ENCODE measurements around the gene JAZF1.
"Not testable (repeated sequence)": the region's sequence is repeated elsewhere in the genome, so short reads cannot be mapped to it uniquely, and the experiment has no call there.

The JAZF1 gene

GRCh38 chr7:27925573-27926201, 254.9 kb downstream of the JAZF1 start:
- DNase-seq: no peak

GRCh38 chr7:27923642-27923980, 257.0 kb downstream of the JAZF1 start:
- DNase-seq: no peak

- DNase-seq: peak; percentile 26 to 60
Measured at GRCh38 chr7:27922907-27923641, 257.5 kb downstream of the JAZF1 start.

GRCh38 chr7:27922389-27922788, 258.2 kb downstream of the JAZF1 start:
- DNase-seq: not testable (repeated sequence)

- DNase-seq: peak; percentile 74 to 91
Measured at GRCh38 chr7:27921081-27921836, 259.3 kb downstream of the JAZF1 start.

GRCh38 chr7:27920281-27920946, 260.2 kb downstream of the JAZF1 start:
- DNase-seq: no peak

GRCh38 chr7:27918503-27918902, 262.1 kb downstream of the JAZF1 start:
- DNase-seq: no peak

GRCh38 chr7:27917774-27918314, 262.8 kb downstream of the JAZF1 start:
- no peak for DNase-seq

- DNase-seq: no peak
Measured at GRCh38 chr7:27917119-27917518, 263.5 kb downstream of the JAZF1 start.

GRCh38 chr7:27916372-27916771, 264.2 kb downstream of the JAZF1 start:
- no peak for DNase-seq

- DNase-seq: no peak
Measured at GRCh38 chr7:27914409-27914808, 266.2 kb downstream of the JAZF1 start.

GRCh38 chr7:27912751-27913150, 267.8 kb downstream of the JAZF1 start:
- no peak for DNase-seq

GRCh38 chr7:27911920-27912319, 268.7 kb downstream of the JAZF1 start:
- no peak for DNase-seq

- no peak for DNase-seq
Measured at GRCh38 chr7:27910326-27910725, 270.3 kb downstream of the JAZF1 start.

- DNase-seq: no peak
Measured at GRCh38 chr7:27908534-27909165, 271.9 kb downstream of the JAZF1 start.

GRCh38 chr7:27906385-27907091, 274.1 kb downstream of the JAZF1 start:
- DNase-seq: no peak

GRCh38 chr7:27905951-27906350, 274.6 kb downstream of the JAZF1 start:
- DNase-seq: no peak

- DNase-seq: no peak
Measured at GRCh38 chr7:27901028-27901760, 279.4 kb downstream of the JAZF1 start.

- no peak for DNase-seq
Measured at GRCh38 chr7:27900006-27900405, 280.6 kb downstream of the JAZF1 start.

GRCh38 chr7:27899601-27900000, 281.0 kb downstream of the JAZF1 start:
- no peak for DNase-seq

- DNase-seq: no peak
Measured at GRCh38 chr7:27897441-27897847, 283.2 kb downstream of the JAZF1 start.

All from NCI-H446 (cell line).